Measurements from ENCODE around the gene PRDM12. TPM values are rescaled to one million over a fixed set of nuclear protein-coding genes. Genes with fewer than 3 reads are reported as not detected.

Gene PRDM12
- total RNA-seq, 4 donors from 2014 or later = not detected

GRCh38 chr9:130688072-130688471, 23.7 kb downstream of the PRDM12 start:
- H3K4me1 ChIP-seq = peaks cover 0 to 17% (median 10%) of the 10 kb centered on the region in 4 donors
- no peaks in the 10 kb centered on the region for H3K36me3 ChIP-seq
- H3K27me3 ChIP-seq = no peaks in the 10 kb centered on the region
- WGBS = 93% methylated on average over 5 of the region's 5 CpGs
- no peak overlapping the region for H3K4me3 ChIP-seq
- DNase-seq (ENCODE audit: extremely low spot score) = no peak
- intact Hi-C loops (cut with DNase I) = no loop called here
- H3K27ac ChIP-seq (replicated peaks in 1 of 4) = no peak overlapping the region
- H3K9me3 ChIP-seq = no peaks in the 10 kb centered on the region
- TF ChIP-seq EP300 (IDR thresholded peaks at IDR 0.05) = no peak
- TF ChIP-seq POLR2AphosphoS5 (IDR thresholded peaks at IDR 0.05) = no peak
- no peak for TF ChIP-seq POLR2A (IDR thresholded peaks at IDR 0.05; ENCODE audit: low read depth)
- no peak for TF ChIP-seq CTCF (IDR thresholded peaks at IDR 0.05)

- intact Hi-C loops (cut with DNase I) = no loop called here
- Histone ChIP-seq H3K4me3 (peak overlapping the region; percentile 38 to 52 (median 42)), H3K27me3 (no peaks in the 10 kb centered on the region), H3K4me1 (peaks cover 4 to 26% (median 20%) of the 10 kb centered on the region in 4 donors), H3K9me3 (no peaks in the 10 kb centered on the region), H3K27ac (replicated peaks in 1 of 4) (peak overlapping the region; percentile 70 to 80 (median 73)), H3K36me3 (no peaks in the 10 kb centered on the region)
- 41% methylated on average over 1 of the region's 1 CpG for WGBS
- no peak for DNase-seq (ENCODE audit: extremely low spot score)
- TF ChIP-seq POLR2AphosphoS5 (IDR thresholded peaks at IDR 0.05) = no peak
- TF ChIP-seq CTCF (IDR thresholded peaks at IDR 0.05) = no peak
- no peak for TF ChIP-seq EP300 (IDR thresholded peaks at IDR 0.05)
- no peak for TF ChIP-seq POLR2A (IDR thresholded peaks at IDR 0.05; ENCODE audit: low read depth)
Measured at GRCh38 chr9:130689572-130689936, 25.2 kb downstream of the PRDM12 start.

- H3K36me3 ChIP-seq = peaks cover 0 to 2% (median under 1%) of the 10 kb centered on the region in 4 donors
- peak overlapping the region; percentile 70 to 80 (median 76) for H3K27ac ChIP-seq (replicated peaks in 1 of 4)
- no peaks in the 10 kb centered on the region for H3K9me3 ChIP-seq
- no peak for DNase-seq (ENCODE audit: extremely low spot score)
- WGBS = 60% methylated on average over 15 of the region's 15 CpGs
- H3K4me1 ChIP-seq = peaks cover 10 to 32% (median 26%) of the 10 kb centered on the region in 4 donors
- H3K27me3 ChIP-seq = no peaks in the 10 kb centered on the region
- H3K4me3 ChIP-seq = peak overlapping the region; percentile 38 to 52 (median 42)
- intact Hi-C loops (cut with DNase I) = no loop called here
- TF ChIP-seq CTCF (IDR thresholded peaks at IDR 0.05) (no peak), POLR2AphosphoS5 (IDR thresholded peaks at IDR 0.05) (peak; percentile 37 to 84), POLR2A (IDR thresholded peaks at IDR 0.05; ENCODE audit: low read depth) (no peak), EP300 (IDR thresholded peaks at IDR 0.05) (no peak)
Measured at GRCh38 chr9:130689937-130690700, 25.7 kb downstream of the PRDM12 start.

GRCh38 chr9:130692321-130692720, 27.9 kb downstream of the PRDM12 start:
- intact Hi-C loops (cut with DNase I) = no loop called here
- H3K4me3 ChIP-seq = no peak overlapping the region
- TF ChIP-seq CTCF (IDR thresholded peaks at IDR 0.05) (no peak), EP300 (IDR thresholded peaks at IDR 0.05) (no peak), POLR2AphosphoS5 (IDR thresholded peaks at IDR 0.05) (no peak), POLR2A (IDR thresholded peaks at IDR 0.05; ENCODE audit: low read depth) (no peak)
- no peak for DNase-seq (ENCODE audit: extremely low spot score)
- 58% methylated on average over 4 of the region's 25 CpGs for WGBS
- no peaks in the 10 kb centered on the region for H3K9me3 ChIP-seq
- peaks cover 0 to 23% (median 21%) of the 10 kb centered on the region in 4 donors for H3K36me3 ChIP-seq
- H3K4me1 ChIP-seq = peaks cover 11 to 40% (median 32%) of the 10 kb centered on the region in 4 donors
- H3K27me3 ChIP-seq = no peaks in the 10 kb centered on the region
- no peak overlapping the region for H3K27ac ChIP-seq (replicated peaks in 1 of 4)
